Gastrocnemius medialis (tissue), 4 donors: ENCODE results near the gene CYP39A1.

Experiments used
- POLR2A ChIP-seq, 2 donors: fragments of 450-650 bp; IDR thresholded peaks; one replicate each; pipeline ENCODE4 v1.6.1; 2017; ENCODE audit warnings: antibody characterized with exemption in 2 of 2, mild to moderate bottlenecking in 2 of 2, moderate library complexity in 2 of 2
- TF ChIP-seq, protein P1 (sequence below), 5 experiments: fragments of 450-650 bp in 3 of 5; fragments of 200-600 bp in 2 of 5; sonication (generic) in 2 of 5; IDR thresholded peaks in 4 of 5; conservative IDR thresholded peaks in 1 of 5; 1 replicate in 4 of 5; 2 replicates in 1 of 5; pipeline ENCODE4 v1.5.1; 2016 to 2019; ENCODE audit warnings: antibody characterized with exemption in 5 of 5, mild to moderate bottlenecking in 3 of 5, moderate library complexity in 3 of 5

DNA sequence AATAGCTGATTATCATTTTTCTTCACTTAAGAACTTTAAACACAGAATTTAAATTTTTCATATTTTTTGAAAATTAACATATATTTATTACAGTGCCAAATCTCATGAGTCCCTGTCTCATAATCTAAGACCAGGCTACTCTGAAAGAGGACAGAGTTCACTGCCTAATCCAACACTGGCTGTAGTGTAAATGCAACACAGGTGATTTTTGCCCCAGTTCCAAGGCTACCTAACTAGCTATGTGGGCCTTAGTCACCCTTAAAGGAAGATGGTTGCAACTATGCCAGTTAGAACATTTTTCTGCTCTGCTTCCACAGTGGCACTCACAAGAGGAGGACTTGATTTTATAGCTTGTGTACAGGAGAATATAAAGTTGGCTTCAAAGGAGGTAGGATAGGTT lies 5.0 kb upstream of the CYP39A1 start:
- TF ChIP-seq, protein P1, sequence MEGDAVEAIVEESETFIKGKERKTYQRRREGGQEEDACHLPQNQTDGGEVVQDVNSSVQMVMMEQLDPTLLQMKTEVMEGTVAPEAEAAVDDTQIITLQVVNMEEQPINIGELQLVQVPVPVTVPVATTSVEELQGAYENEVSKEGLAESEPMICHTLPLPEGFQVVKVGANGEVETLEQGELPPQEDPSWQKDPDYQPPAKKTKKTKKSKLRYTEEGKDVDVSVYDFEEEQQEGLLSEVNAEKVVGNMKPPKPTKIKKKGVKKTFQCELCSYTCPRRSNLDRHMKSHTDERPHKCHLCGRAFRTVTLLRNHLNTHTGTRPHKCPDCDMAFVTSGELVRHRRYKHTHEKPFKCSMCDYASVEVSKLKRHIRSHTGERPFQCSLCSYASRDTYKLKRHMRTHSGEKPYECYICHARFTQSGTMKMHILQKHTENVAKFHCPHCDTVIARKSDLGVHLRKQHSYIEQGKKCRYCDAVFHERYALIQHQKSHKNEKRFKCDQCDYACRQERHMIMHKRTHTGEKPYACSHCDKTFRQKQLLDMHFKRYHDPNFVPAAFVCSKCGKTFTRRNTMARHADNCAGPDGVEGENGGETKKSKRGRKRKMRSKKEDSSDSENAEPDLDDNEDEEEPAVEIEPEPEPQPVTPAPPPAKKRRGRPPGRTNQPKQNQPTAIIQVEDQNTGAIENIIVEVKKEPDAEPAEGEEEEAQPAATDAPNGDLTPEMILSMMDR (IDR thresholded peaks at IDR 0.05 in 4 of 5, conservative IDR thresholded peaks at IDR 0.05 in 1 of 5), result no peak
- TF ChIP-seq POLR2A (IDR thresholded peaks at IDR 0.05), result no peak
